Esophagus muscularis mucosa (tissue), 4 donors: Measurements from ENCODE around the gene PAX1.

ENCODE experiments used
- CTCF ChIP-seq, 3 experiments: fragments of 200-600 bp in 2 of 3; fragments of 450-650 bp in 1 of 3; sonication (generic) in 2 of 3; IDR thresholded peaks; one replicate each; pipeline ENCODE4 v1.5.1; 2017 to 2019; ENCODE audit warnings: antibody characterized with exemption in 3 of 3, mild to moderate bottlenecking in 2 of 3, moderate library complexity in 1 of 3
- EP300 ChIP-seq: sonication (generic); formaldehyde crosslinking; IDR thresholded peaks from one replicate; pipeline ENCODE4 v1.6.1; 2017; ENCODE audit warnings: antibody characterized with exemption
- POLR2A ChIP-seq: fragments of 450-650 bp; IDR thresholded peaks from one replicate; pipeline ENCODE4 v1.6.1; 2017; ENCODE audit warnings: antibody characterized with exemption, moderate library complexity, mild to moderate bottlenecking, low read depth
- POLR2AphosphoS5 ChIP-seq, 2 donors: sonication (generic); formaldehyde crosslinking; IDR thresholded peaks; one replicate each; pipeline ENCODE4 v1.6.1; 2017; ENCODE audit warnings: antibody characterized with exemption in 2 of 2

DNA sequence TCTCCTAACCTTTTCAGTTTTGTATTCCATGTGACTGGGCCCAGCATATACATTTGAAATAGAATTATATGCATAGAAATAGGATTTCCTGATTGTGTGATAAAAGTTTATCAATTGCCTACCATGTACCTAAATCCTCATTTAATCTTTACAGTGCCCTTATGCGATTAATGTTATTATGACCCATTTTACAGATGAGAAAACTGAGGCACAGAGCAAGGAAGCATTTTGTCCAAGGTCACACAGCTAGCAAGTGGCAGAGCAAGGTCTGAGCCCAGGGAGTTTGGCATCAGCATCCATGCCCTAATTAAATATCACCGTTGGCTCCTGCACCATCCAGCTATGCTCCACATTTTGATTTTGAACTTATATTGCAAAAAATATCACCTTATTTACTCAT lies 28.2 kb upstream of the PAX1 start:
- no peak for TF ChIP-seq CTCF (IDR thresholded peaks at IDR 0.05)
- no peak for TF ChIP-seq POLR2A
- TF ChIP-seq EP300 = no peak
- TF ChIP-seq POLR2AphosphoS5 (IDR thresholded peaks at IDR 0.05) = no peak
